Prostate gland (tissue), 2 donors: Measurements from ENCODE around the gene PRTG.

Experiments used
- CTCF ChIP-seq, 4 experiments: fragments of 200-600 bp in 2 of 4; fragments of 450-650 bp in 2 of 4; sonication (generic) in 2 of 4; IDR thresholded peaks; 1 replicate in 3 of 4; 2 replicates in 1 of 4; pipeline ENCODE4 v1.5.1; 2016 to 2019; ENCODE audit warnings: antibody characterized with exemption in 4 of 4, mild to moderate bottlenecking in 2 of 4, moderate library complexity in 2 of 4
- POLR2A ChIP-seq: fragments of 450-650 bp; IDR thresholded peaks from one replicate; pipeline ENCODE4 v1.6.1; 2016; ENCODE audit warnings: antibody characterized with exemption, mild to moderate bottlenecking
- POLR2AphosphoS5 ChIP-seq: sonication (generic); formaldehyde crosslinking; IDR thresholded peaks from one replicate; pipeline ENCODE4 v1.6.1; 2017; ENCODE audit warnings: antibody characterized with exemption

- TF ChIP-seq CTCF (IDR thresholded peaks at IDR 0.05) = no peak
- no peak for TF ChIP-seq POLR2A
- no peak for TF ChIP-seq POLR2AphosphoS5
Measured at GRCh38 chr15:55628369-55628730, 114.6 kb downstream of the PRTG start.
